ENCODE data around the gene DOK7. TPM values are rescaled to one million over a fixed set of nuclear protein-coding genes. Genes with fewer than 3 reads are reported as not detected.

Gene DOK7
- total RNA-seq, 4 donors from 2014 or later, result not detected

- TF ChIP-seq CTCF (IDR thresholded peaks at IDR 0.05; ENCODE audit: low read depth), result no peak
These were observed 17.8 kb upstream of the DOK7 start for GRCh38 chr4:3445111-3445820.

GRCh38 chr4:3445829-3446545, 17.1 kb upstream of the DOK7 start:
- TF ChIP-seq CTCF (IDR thresholded peaks at IDR 0.05; ENCODE audit: low read depth), result no peak

- no peak for TF ChIP-seq CTCF (IDR thresholded peaks at IDR 0.05; ENCODE audit: low read depth)
These were observed 16.3 kb upstream of the DOK7 start for GRCh38 chr4:3446631-3447320.

- no peak for TF ChIP-seq CTCF (IDR thresholded peaks at IDR 0.05; ENCODE audit: low read depth)
These were observed 15.4 kb upstream of the DOK7 start for GRCh38 chr4:3447431-3448395.

GRCh38 chr4:3449047-3449573, 14.0 kb upstream of the DOK7 start:
- TF ChIP-seq CTCF (IDR thresholded peaks at IDR 0.05; ENCODE audit: low read depth), result no peak

- TF ChIP-seq CTCF (IDR thresholded peaks at IDR 0.05; ENCODE audit: low read depth), result no peak
These were observed 13.3 kb upstream of the DOK7 start for GRCh38 chr4:3449574-3450534.
